Kidney epithelial cell (primary cell): ENCODE data around the gene RNF112. TPM values are rescaled to one million over a fixed set of nuclear protein-coding genes. Genes with fewer than 3 reads are reported as not detected.

ENCODE experiments used
- DNase-seq: peaks from one replicate; pipeline ENCODE4 v3.0.0-alpha.2; 2010; ENCODE audit warnings: low read depth
- H3K27me3 ChIP-seq: 2 replicates; pipeline ENCODE4 v1.6.0; 2011; ENCODE audit warnings: low read length; ENCODE audit not compliant: control insufficient read depth, insufficient read depth
- H3K36me3 ChIP-seq: 2 replicates; pipeline ENCODE4 v1.5.1; 2011; ENCODE audit warnings: low read length; ENCODE audit not compliant: control insufficient read depth, insufficient read depth
- H3K4me3 ChIP-seq: 2 replicates; pipeline ENCODE4 v1.5.1; 2011; ENCODE audit warnings: low read depth, mild to moderate bottlenecking, control low read depth, low read length
- CTCF ChIP-seq: IDR thresholded peaks from 2 replicates; pipeline ENCODE4 v1.5.1; 2011; ENCODE audit warnings: mild to moderate bottlenecking, moderate library complexity, low read length, control low read depth, inconsistent platforms; ENCODE audit not compliant: insufficient read depth, poor library complexity, severe bottlenecking
- total RNA-seq: library from RNA; depleted of rRNA; stranded (reverse); fragments of >200 nt; gene quantifications from 2 replicates; pipeline ENCODE4 v1.2.3, GENCODE V29; 2015

Gene RNF112
- total RNA-seq, 1 donor from 2014 or later, result 0.08 TPM

- H3K27me3 ChIP-seq, result no peaks in the 10 kb centered on the region
- H3K36me3 ChIP-seq, result no peaks in the 10 kb centered on the region
- no peak for TF ChIP-seq CTCF
- no peak for DNase-seq
- H3K4me3 ChIP-seq, result no peak overlapping the region
Observed at GRCh38 chr17:19401321-19402010, 9.6 kb upstream of the RNF112 start.

GRCh38 chr17:19402171-19402570, 8.9 kb upstream of the RNF112 start:
- no peak for DNase-seq
- no peak for TF ChIP-seq CTCF

GRCh38 chr17:19403021-19403420, 8.0 kb upstream of the RNF112 start:
- TF ChIP-seq CTCF, result no peak
- no peak for DNase-seq
- H3K36me3 ChIP-seq, result no peaks in the 10 kb centered on the region
- no peak overlapping the region for H3K4me3 ChIP-seq
- no peaks in the 10 kb centered on the region for H3K27me3 ChIP-seq

More at GRCh38 chr17:19402171-19402570, 8.9 kb upstream of the RNF112 start:
- Histone ChIP-seq H3K27me3 (no peaks in the 10 kb centered on the region), H3K4me3 (no peak overlapping the region), H3K36me3 (no peaks in the 10 kb centered on the region)

- Histone ChIP-seq H3K36me3 (no peaks in the 10 kb centered on the region), H3K27me3 (no peaks in the 10 kb centered on the region), H3K4me3 (no peak overlapping the region)
- no peak for DNase-seq
- no peak for TF ChIP-seq CTCF
Observed at GRCh38 chr17:19404264-19404663, 6.8 kb upstream of the RNF112 start.

- no peaks in the 10 kb centered on the region for H3K27me3 ChIP-seq
- DNase-seq, result no peak
- H3K36me3 ChIP-seq, result no peaks in the 10 kb centered on the region
- no peak overlapping the region for H3K4me3 ChIP-seq
- TF ChIP-seq CTCF, result no peak
Observed at GRCh38 chr17:19405114-19405513, 5.9 kb upstream of the RNF112 start.

GRCh38 chr17:19407601-19408345, 3.3 kb upstream of the RNF112 start:
- TF ChIP-seq CTCF, result no peak
- peaks cover 13% of the 10 kb centered on the region for H3K27me3 ChIP-seq
- DNase-seq, result no peak
- no peaks in the 10 kb centered on the region for H3K36me3 ChIP-seq
- no peak overlapping the region for H3K4me3 ChIP-seq
